SKM-1 (cell line): Measurements from ENCODE around the gene PTGR3.

ENCODE experiments used
- DNase-seq: peaks from one replicate; lab custom pipeline; 2025; ENCODE audit not compliant: unreplicated experiment; lab: John Stamatoyannopoulos, UW

PTGR3 gene, protein sequence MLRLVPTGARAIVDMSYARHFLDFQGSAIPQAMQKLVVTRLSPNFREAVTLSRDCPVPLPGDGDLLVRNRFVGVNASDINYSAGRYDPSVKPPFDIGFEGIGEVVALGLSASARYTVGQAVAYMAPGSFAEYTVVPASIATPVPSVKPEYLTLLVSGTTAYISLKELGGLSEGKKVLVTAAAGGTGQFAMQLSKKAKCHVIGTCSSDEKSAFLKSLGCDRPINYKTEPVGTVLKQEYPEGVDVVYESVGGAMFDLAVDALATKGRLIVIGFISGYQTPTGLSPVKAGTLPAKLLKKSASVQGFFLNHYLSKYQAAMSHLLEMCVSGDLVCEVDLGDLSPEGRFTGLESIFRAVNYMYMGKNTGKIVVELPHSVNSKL

GRCh38 chr18:75209129-75209950 is at the start of gene PTGR3:
Gene PTGR3 (minus strand): TSS chr18:75209139. CDS start chr18:75209058, 81 bp downstream.
- DNase-seq: peak; percentile 76

- no peak for DNase-seq
These were observed 48.7 kb upstream of the PTGR3 start for GRCh38 chr18:75257605-75258004.

- DNase-seq: no peak
These were observed 47.4 kb upstream of the PTGR3 start for GRCh38 chr18:75256376-75256775.

- DNase-seq: no peak
These were observed 46.2 kb upstream of the PTGR3 start for GRCh38 chr18:75255094-75255493.

DNA sequence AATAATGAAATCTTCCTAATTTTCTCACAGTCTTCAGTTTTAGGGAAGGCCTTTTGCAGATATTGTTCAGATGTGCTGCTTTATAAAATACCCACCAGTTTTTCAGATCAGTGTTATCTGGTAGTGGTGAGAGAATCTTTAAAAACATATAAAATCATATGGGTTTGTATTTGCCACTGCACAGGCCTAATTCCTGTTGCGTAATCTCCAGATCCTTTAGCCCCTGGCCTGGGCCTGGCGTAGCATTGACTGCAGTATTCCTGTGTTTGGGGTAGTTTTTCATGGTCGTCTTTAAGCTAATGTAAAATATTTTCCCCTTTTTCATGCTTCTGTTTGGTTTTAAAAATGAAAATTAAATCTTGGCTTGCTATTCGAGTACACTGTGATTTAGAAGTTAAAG is 44.8 kb upstream of the PTGR3 start:
- DNase-seq: no peak

DNA sequence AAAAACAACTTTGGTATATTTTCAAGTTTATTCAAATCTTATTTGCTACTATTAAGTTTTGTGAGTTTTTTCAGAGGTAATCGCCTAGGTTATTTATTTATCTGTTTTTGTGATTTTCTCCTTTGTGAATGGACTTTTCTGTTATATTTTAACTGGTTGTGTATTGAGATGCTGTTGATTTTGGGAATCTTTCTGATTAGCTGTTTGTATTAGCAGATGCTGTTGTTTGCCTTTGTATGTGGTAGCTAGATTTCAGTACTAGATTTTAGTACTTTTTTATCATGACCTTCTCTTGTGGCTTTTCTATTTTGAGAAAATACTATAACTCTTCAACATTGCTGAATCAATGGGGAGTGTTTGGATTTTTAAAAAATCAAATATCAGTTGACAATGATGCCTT is 44.1 kb upstream of the PTGR3 start:
- no peak for DNase-seq

GRCh38 chr18:75252136-75252535 is 43.2 kb upstream of the PTGR3 start:
- no peak for DNase-seq

DNA sequence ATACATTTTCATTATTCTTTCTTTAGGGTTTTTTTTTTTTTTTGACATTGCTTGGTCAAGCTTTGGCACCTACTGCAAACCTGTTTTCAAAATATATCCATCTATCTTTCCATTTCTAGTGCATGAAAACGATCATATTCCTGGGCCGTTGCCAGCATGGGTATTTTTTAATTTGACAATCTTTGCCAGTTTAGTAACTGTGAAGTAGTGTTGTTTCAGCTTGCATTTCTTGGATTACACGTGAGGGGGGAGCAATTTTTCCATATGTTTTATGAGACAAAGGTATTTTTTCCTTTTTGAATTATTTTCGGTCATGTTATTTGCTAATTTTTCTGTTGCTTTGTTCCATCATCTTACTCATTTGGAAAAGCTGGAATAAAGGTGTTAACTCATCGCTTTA is 42.5 kb upstream of the PTGR3 start:
- no peak for DNase-seq

DNA sequence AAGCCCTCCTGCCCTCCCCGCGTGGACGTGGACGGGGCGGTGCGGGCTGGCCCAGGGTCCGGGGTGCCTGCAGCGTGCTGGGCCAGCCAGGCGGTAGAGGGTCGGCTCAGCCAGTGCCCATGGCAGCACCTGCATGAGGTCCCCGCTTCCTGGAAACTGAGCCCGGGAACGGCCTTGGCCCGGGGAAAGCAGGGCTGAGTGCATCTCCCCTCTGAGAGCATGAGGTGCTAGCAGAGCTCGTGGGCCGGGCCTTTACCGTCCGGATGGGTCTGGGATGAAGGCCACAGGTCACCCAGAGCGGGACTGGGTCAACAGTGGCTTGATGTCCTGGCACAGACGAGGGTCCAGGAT is 41.5 kb upstream of the PTGR3 start:
- DNase-seq: no peak

- no peak for DNase-seq
These were observed 40.9 kb upstream of the PTGR3 start for GRCh38 chr18:75249672-75250470.

DNA sequence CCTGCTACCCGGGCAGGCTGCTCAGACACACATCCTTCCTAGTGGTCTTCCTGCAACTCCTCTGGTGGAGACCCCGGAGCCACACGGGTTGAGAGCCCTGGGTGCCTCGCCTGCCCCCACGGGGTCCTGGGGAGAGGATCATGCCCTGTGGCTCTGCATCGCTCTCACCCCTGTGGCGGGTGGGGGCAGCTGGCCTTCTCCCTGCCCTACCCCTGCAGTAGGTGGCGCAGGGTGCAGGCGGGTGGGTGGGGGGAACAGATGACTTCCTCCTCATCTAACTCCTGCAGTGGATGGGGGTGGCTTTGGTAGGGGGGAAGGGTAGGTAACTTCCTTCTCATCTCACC is 40.2 kb upstream of the PTGR3 start:
- no peak for DNase-seq

DNA sequence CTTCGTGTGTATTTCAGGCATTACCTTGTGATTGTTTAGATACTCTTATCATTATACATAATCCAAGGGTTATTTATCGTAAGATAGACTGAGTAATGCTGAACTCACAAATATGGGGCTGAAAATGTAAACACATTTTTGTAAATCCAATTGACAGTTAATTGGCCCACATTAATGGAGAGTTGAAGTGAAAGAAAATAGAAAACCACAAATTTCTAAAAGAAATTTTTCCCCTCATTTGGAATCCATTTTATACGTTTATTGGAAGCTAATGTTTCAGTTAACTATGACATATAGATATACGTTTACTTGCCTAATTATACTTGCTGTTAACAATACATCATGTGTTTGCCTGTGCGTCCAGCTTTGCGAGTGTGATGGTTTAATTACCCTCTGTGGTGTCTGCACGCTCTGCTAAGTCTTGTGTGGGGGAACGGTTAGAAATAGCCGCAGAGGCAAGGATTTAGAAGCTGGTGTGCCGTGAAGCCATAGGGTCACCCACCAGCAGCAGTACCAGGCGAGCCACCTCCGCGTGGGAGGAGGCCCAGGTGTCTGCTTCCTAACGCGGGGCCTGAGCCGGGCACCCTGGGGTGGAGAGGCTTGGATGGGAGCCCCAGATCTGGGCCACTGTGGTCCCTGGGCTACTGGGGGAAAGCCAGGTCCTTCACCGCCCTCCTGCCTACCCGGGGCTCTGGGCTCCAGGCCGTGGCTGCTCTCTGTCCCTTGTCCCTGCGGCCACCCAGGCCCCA is 39.7 kb upstream of the PTGR3 start:
- no peak for DNase-seq

GRCh38 chr18:75247611-75248421 is 38.9 kb upstream of the PTGR3 start:
- no peak for DNase-seq

- DNase-seq: no peak
These were observed 38.0 kb upstream of the PTGR3 start for GRCh38 chr18:75246721-75247610.

GRCh38 chr18:75244351-75245313 is 35.7 kb upstream of the PTGR3 start:
- DNase-seq: no peak

- DNase-seq: no peak
These were observed 32.8 kb upstream of the PTGR3 start for GRCh38 chr18:75241705-75242104.

GRCh38 chr18:75240433-75240832 is 31.5 kb upstream of the PTGR3 start:
- DNase-seq: no peak

DNA sequence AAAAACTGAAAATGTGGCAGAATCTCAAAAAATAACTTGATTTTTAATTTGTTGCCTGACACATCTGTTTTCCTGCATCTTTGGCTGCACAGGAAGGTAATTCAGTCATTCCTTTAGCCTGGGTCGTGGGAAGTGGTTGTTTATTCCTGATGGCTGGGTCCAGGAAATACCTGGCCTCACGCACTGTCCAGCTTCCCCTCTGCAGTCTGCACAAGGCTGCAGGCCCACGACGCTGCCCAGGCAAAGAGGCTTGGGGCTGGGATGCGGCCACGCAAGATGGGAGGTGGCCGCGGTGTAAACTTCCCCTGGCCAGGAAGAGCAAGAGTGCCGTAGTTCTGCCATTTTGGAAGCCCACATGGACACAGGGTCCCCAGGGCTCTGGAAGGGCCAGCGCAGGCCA is 29.8 kb upstream of the PTGR3 start:
- DNase-seq: no peak
